Kidney epithelial cell (primary cell): ENCODE results near the gene UBR7. TPM values are rescaled to one million over a fixed set of nuclear protein-coding genes. Genes with fewer than 3 reads are reported as not detected.

Source experiments
- DNase-seq: peaks from one replicate; pipeline ENCODE4 v3.0.0-alpha.2; 2010; ENCODE audit warnings: low read depth
- H3K27me3 ChIP-seq: 2 replicates; pipeline ENCODE4 v1.6.0; 2011; ENCODE audit warnings: low read length; ENCODE audit not compliant: control insufficient read depth, insufficient read depth
- H3K36me3 ChIP-seq: 2 replicates; pipeline ENCODE4 v1.5.1; 2011; ENCODE audit warnings: low read length; ENCODE audit not compliant: control insufficient read depth, insufficient read depth
- H3K4me3 ChIP-seq: 2 replicates; pipeline ENCODE4 v1.5.1; 2011; ENCODE audit warnings: low read depth, mild to moderate bottlenecking, control low read depth, low read length
- CTCF ChIP-seq: IDR thresholded peaks from 2 replicates; pipeline ENCODE4 v1.5.1; 2011; ENCODE audit warnings: mild to moderate bottlenecking, moderate library complexity, low read length, control low read depth, inconsistent platforms; ENCODE audit not compliant: insufficient read depth, poor library complexity, severe bottlenecking
- total RNA-seq: library from RNA; depleted of rRNA; stranded (reverse); fragments of >200 nt; gene quantifications from 2 replicates; pipeline ENCODE4 v1.2.3, GENCODE V29; 2015

Gene UBR7
- total RNA-seq, 1 donor from 2014 or later: 16.1 TPM

GRCh38 chr14:93276031-93276716 is 69.1 kb downstream of the UBR7 start:
- Histone ChIP-seq H3K4me3 (no peak overlapping the region), H3K36me3 (peaks cover 1% of the 10 kb centered on the region), H3K27me3 (no peaks in the 10 kb centered on the region)
- DNase-seq: peak; percentile 10
- TF ChIP-seq CTCF: no peak

Other genes starting within 250 kb of the UBR7 start
- gene ITPK1, start 91.3 kb upstream of the UBR7 start, total RNA-seq: 21.3 and 23.6 TPM in 2 replicates
- gene MOAP1, start 22.4 kb upstream of the UBR7 start, total RNA-seq: 26.1 and 26.2 TPM in 2 replicates
- gene LYSET, start 21.9 kb upstream of the UBR7 start, total RNA-seq: 14.1 and 17.0 TPM in 2 replicates
- 13.5 and 14.9 TPM in 2 replicates for gene GON7, start 191 bp upstream of the UBR7 start, total RNA-seq
- gene BTBD7, start 125.8 kb downstream of the UBR7 start, total RNA-seq: 27.5 and 29.6 TPM in 2 replicates
- not detected in 2 replicates for gene COX8C, start 139.9 kb downstream of the UBR7 start, total RNA-seq
- gene UNC79, start 223.7 kb downstream of the UBR7 start, total RNA-seq: 0.13 and 0.14 TPM in 2 replicates